RKO (cell line): Measurements from ENCODE around the gene FA2H.
A peak's percentile ranks its signal among the peaks of the same experiment; 100 is the strongest.
"Not testable (repeated sequence)": the region's sequence is repeated elsewhere in the genome, so short reads cannot be mapped to it uniquely, and the experiment has no call there.

Experiments used
- DNase-seq: peaks from one replicate; pipeline ENCODE4 v3.0.0-alpha.2; 2016; ENCODE audit warnings: low spot score

The FA2H gene

DNA sequence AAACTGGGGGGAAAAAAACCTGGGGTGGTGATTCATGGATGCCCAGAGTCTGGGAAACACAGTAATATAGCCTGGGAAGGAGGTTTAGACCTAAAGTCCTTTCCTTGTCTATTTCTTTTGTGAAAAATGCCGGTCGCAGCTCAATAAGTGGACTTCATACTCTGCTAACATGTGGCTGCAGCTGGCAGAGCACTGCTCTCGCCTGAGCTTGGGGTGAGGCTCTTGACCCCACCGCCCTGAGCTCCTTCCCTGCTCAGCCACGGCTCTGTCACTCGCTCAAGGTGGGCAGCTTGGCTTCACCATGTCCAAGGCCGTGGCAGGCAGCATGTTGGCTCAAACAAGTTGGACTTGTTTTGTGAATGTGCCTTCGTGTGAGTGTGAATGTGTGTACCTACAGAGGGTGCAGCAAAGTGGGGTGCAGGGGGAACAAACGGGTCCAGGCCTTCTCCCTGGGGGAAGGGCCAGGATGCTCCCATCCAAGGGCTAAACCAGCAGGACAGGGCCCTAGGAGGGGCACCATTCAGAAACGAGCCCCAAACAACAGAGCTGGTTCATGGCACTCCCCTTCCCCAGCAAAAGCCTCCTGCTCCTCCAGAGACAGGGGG lies 4.9 kb downstream of the FA2H start:
- DNase-seq, result no peak

DNA sequence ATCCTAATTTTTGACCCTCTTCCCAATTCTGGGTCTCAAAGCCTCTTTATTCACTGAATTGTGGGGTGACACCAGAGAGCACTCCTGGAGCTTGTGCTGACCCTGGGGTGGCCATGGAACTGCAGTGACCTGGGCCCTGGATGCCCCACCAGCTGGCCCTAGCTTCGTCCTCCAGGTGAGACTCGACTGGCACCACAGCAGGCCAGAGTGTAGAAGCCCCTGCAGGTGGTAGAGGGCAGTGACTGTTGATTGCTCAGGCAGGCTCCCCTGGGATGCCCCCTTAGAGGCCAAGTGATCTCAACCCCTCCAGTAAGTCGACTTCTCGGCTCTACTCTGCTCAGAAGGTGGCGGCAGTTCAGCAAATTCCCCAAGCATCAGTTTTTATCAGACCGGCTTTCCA lies 6.4 kb downstream of the FA2H start:
- DNase-seq, result no peak

DNA sequence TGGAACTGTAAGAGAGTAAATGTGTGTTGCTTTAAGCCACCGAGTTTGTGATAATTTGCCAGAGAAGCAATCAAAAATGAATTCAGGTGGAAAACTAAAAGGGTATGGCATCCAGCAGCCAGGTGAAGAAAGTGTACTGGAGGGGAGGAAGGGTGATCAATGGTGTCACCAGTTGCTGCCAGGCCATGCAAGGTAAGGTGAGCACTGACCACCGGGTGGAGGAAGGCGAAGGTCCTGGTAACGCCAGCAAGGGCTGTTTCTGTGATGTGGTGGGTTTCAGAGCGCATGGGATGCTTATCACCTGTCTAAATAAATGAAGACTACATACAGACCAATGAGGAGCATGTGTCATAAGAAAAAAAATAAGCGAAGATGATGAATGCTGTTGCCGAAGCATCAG lies 6.9 kb downstream of the FA2H start:
- no peak for DNase-seq

DNA sequence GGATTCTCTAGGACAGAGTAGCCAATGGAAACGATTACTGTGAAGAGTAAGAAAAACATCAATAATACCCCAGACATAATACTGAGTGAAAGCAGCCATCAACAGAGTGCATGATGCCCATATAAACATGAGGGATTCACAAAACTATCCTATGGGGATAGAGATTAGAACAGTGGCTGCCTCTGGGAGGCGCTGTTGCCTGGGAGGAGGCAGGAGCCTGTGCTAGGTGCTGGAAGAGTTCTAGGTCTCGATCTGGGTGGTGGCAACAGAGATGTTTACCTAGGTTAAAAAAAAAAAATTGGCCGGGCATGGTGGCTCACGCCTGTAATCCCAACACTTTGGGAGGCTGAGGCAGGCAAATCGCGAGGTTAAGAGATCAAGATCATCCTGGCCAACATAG lies 7.9 kb downstream of the FA2H start:
- no peak for DNase-seq

DNA sequence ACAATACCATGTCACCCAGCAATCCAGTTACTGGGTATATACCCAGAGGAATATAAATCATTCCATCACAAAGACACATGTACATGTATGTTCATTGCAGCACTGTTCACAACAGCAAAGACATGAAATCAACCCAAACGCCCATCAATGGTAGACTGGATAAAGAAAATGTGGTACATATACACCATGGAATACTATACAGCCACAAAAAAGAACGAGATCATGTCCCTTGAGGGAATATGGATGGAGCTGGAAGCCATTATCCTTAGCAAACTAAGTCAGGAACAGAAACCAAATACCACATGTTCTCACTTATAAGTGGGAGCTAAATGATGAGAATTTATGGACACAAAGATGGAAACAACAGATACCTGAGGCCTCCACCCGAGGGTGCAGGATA lies 10.4 kb downstream of the FA2H start:
- DNase-seq, result not testable (repeated sequence)

DNA sequence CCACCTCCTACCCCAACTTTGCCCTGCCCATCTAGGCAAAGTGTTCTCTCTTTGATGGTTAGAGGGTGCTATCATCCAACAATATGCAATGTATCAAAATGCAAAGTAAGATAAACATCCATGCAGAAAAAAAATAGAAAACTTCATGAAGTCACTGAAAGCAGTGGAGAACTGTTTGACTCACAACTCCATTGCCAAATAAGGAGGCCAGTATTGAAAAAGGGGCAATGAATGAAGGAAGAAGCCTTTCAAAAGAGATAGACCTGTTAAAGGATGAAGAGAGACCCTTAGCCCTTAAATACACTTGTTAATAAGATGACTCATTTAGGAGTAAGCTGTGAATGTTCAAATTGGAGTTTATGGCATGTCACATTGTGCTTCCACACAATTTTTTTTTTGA lies 13.0 kb downstream of the FA2H start:
- no peak for DNase-seq

DNA sequence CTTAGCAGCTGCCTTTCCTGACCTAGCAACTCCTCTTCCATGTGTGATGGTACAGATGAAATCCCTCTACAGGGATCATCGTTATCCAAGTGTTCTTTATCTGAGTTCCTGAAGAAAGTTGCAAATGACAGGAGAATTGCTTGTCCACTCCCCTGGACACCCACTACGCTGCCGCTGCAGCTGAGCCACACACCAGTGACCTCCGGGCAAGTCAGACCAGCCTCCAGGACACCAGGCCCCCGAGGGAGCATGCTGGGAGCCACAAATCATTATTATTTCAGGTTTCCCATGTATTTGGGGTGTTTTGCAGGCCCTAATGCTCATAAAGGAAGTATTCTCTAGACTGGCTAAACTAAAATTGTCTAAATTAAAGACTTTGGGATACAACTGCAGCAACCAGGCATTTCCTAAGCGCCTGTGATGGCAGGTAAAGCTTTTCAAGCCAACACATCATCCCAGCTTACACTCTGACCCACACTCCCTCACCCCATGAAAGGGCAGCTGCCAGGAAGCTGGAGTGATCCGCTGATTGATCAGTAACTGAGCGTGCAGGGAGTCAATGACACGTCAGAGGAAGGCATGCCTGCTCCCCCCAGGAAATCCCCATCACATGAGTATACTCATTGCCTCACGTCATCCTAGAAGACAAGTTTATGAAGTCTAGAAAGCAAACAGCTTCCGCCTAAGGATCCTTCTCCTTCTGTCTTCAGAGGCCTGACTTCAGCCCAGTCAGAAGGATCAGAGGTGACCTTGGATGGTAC lies 14.4 kb downstream of the FA2H start:
- peak; percentile 87 for DNase-seq

DNA sequence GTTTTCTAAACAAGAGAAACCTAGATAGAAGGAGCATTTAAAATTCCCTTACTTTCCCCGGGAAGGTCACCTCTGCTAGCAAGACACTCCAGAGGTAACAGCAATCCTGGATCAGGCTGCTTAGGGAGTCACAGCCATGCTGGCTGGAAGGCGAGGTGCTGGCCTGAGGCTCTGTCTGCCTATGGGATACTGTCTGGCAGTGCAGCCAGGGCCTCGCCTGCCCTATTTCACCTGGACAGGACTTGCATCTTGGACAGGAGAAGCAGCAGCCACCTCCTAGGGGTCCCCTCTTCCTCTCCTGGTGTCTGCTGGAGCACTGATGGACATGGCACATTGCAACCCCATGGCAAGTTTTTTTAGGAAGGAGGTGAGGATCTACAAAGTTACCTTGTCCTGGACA lies 15.1 kb downstream of the FA2H start:
- no peak for DNase-seq

DNA sequence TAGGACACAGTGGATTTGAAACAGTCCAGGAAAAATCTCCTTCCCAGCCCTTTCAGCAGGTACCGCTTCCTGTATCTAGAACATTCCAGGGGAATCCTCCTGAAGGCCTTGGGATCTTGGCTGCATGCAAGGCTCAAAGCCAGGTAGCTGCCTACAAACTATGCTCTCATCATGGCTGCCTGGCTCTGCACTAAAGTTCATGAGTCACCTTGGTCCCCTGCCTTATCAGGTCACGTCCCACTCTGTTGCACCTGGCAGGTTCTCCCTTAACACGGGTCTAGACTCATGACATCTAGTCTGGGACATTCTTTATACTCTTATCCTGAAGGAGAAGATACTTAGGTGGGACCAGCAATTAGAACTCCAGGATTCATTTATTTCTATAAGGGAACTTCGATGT lies 15.8 kb downstream of the FA2H start:
- no peak for DNase-seq

DNA sequence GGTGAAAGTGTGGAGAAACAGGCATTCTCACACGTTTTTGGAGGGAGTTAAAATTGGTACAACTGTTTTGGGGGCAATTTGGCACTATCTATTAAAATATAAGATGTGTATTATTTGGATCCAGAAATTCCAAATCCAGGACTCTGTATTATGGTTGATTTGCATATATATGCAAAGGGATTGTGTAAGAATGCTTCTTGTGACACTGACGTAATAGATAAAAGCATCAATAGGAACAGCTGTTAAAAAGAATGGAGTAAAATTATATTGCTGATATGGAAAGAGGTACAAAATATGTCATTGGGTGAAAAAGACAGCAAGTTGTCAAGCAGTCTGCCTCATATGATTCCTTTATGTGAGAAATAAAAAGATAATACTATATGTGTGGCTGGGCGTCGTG lies 17.3 kb downstream of the FA2H start:
- DNase-seq, result no peak

DNA sequence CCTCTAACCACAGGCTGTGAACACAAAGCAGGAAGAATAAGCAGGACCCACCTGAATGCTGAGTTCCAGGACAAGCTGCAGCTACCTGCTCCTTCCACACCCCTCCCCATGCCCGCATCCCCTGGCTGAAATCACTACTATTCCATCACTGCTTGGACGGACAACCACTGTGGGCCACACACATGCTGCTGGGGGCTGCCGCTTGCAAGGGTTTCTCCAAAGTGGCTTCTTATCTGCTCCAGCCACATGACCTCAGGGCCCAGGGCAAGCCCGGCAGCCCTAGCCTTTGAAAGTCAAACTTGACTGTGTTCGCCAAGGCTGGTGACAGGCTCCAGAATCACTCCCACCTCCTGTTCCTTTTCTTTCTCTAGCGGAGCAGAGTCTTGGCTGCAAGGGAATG lies 18.4 kb downstream of the FA2H start:
- DNase-seq, result no peak

DNA sequence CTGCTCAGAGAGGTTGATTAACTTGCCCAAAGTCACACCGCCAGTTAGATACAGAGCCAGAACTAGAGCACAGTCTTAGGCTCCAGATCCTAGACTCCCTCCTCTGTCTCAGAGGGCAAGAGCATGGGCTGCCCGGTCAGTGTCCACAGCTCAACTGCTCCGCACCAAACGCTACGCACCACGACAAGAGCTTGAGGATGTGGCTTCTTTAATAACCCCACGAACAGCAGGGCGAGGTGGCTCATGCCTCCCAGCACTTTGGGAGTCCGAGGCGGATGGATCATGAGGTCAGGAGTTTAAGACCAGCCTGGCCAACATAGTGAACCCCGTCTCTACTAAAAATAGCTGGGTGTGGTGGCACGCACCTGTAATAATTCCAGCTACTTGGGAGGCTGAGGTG lies 21.4 kb downstream of the FA2H start:
- no peak for DNase-seq

DNA sequence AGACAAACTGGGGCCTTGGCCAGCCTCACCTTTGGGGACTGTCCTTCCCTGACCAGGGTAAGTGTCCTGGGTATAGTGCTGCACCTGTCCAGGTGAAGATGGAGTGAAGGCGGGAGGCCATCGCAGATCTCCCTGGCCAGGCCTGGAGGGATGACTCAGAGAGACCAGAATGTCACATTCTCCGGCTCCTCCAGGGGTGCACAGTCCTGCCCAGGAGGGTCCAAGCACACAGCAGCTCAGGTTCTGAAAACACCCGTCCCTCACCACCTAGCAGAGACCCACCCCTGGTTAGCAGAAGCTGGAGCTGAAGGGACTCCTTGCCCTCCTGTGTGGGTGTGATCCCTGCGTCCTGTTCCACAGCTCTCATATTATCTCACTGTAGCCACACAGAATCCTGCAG lies 21.9 kb downstream of the FA2H start:
- no peak for DNase-seq

DNA sequence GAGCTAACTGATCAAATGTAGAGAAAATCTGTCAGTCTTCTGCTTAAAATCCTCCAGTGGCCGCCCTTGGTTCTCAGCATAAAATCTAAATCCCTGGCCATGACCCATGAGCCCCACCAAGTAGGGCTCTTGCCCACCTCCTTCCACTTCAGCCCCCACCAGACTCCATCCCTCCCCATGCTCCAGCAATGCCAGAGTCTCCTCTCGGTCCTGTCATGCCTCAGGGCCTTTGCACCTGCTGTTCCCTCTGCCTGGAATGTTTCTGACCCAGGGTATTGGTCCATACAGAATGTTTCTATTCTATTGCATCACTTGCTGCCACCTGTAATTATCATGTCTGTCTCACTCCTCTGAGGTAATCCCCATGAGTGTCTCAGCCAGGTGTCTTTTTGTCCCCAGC lies 22.4 kb downstream of the FA2H start:
- DNase-seq, result no peak

DNA sequence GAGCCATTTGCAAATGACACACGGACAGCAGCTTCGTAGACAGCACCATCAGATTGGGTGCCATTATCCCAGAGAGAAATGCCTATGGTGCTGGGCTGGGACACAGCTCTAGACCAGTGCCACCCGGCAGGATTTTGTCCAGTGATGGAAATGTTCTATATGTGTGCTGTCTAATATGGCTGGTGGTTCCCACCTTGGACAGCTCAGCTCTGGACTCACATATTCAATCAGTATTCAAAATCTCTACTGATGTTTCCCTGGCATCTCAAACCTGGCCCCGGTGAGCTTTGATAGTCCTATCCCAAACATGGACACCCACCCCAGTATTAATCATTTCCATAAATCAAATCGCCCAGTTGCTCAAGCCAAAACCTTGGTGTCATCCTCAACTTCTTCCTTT lies 23.0 kb downstream of the FA2H start:
- DNase-seq, result no peak

DNA sequence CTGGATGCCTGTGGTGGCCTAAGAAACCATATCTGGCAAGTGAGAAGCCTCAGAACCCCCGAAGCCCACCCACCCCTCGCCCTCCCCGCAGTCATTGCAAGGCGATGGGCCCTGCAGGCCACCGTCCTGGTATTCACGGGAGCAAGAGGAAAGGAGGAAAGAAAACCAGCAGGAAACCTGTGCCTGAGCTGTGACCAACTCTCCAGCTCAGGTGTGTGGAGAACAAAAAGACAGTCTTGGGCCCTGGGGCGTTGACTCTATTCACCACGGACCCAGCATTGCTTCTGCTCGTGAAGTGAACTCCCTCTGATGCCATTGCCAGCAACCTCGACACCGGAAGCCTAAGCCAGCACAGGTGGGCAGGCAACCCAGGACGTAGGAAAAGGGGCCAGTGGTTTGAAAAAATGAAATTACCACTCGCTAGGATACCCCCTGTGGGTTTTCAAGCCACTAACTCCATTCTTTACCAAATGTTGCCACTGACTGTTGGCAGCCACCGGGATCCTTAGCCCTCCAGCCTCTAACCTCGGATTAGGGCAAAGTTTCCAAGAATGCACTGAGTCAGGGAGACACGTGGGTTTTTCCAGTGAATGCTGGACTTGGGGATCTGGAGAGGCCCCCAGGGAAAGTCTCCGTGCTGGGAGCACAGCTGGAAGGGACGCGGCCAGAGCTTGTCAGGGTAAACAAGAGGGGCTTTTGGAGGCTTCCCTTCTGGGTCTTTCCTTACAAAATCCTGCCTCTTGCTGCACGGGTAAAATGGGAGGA lies 25.1 kb downstream of the FA2H start:
- no peak for DNase-seq

DNA sequence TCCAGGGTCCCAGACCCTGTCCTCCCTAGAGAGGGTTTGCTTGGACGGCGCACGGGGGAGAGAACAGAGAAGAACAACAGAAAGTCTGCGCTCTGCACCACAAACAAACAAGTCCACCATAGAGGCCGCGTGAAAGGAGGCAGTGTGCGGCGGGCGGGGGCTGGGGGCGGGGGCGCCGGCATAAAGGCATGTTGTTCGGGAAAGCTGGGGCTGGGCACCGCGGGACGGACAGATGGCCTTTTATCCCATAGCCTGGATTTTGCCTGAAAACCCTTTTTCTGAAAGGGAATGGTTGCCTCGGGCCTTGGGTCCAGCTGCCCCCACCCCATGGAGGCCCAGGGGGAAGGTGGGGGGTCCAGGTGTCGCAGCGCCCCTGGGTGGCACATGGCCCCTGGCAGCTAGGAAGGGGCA lies 26.0 kb downstream of the FA2H start:
- no peak for DNase-seq

DNA sequence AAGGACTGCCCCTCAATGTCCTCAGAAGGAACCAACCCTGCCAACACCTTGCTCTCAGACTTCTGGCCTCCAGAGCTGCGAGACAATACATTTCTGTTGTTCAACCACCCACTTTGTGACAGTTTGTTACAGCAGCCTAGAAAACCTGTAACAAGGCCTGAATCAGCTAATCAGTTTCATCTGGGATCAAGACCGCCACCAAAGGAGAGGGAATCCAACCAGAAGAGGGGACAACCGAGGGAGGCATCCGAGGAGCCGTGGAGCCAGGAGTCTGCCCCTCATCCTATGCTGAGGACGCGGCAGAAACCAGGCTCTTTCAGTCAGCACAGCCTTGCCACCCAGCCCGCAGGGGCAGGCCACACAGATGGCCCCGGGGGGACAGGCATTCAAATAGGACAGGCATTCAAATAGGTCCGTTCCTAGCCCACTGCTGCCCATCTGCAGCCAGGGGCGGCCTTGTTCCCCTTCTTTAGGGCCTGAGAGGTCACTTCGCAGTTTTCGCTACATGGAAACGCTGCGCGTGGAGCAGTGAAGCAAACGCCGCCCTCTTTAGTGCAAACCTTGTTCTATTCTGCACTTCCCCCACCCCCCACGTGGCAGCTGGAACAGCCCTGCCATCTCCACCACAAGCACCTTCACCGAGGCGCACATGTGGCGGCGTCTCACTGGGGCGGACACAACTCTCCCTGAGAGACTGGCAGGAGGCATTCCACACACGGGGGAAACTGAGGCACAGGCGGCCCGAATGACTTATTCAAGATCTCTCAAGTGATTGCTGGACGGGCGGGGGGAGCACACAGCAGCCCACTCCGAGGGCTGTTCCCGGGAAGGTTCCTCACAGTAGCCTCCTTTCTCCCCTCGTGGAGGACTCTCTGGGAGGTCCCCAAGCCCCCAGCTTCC lies 26.7 kb downstream of the FA2H start:
- DNase-seq, result no peak

DNA sequence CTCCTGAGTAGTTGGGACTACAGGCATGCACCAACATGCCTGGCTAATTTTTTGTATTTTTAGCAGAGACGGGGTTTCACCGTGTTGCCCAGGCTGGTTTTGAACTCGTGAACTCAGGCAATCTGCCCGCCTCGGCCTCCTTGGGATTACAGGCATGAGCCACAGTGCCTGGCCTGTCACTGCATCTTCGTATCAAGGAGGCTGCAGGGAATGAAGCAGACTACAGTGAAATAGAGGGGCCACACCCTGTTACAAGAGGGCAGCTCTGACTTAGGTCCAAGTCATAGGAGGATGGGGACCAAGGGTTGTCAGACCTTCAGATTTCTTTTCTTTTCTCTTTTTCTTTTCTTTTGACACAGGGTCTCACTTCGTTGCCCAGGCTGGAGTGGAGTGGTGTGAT lies 28.7 kb downstream of the FA2H start:
- DNase-seq, result no peak

DNA sequence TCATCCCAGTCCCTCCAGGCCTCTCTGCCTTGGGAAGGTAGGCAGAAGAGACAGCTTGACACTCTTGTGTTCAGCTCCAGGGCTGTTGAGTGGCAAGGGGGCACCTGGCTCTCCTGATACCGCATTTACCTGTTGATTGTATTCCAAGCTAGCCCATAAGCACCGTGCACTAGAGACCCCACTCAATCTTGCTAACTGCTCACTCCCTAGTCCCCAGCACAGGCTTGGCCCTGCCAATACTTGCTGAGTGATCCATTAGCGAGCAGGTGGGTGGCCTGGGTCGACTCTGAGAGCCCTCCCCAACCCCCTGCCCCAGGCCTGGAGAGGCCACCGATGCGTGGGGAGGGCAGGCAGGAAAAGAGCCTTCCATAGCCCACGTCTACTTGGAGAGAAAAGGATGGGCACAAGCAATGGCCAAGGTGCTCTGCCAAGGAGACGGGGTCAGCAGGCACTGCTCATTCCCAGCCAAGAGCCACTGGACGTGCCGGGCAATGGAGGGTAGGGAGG lies 29.5 kb downstream of the FA2H start:
- DNase-seq, result no peak

DNA sequence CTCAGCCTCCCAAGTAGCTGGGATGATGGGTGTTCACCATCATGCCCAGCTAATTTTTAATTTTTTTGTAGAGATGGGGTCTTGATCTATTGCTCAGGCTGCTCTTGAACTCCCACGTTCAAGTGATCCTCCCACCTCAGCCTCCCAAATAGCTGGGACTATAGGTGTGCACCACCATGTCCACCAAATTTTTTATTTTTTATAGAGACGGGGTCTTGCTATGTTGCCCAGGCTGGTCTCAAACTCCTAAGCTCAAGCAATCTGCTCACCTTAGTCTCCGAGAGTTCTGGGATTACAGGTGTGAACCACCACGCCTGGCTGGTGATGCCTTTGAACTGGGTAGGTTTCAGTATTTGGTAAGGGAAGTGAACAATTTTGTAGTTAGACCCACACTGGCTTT lies 30.1 kb downstream of the FA2H start:
- no peak for DNase-seq

DNA sequence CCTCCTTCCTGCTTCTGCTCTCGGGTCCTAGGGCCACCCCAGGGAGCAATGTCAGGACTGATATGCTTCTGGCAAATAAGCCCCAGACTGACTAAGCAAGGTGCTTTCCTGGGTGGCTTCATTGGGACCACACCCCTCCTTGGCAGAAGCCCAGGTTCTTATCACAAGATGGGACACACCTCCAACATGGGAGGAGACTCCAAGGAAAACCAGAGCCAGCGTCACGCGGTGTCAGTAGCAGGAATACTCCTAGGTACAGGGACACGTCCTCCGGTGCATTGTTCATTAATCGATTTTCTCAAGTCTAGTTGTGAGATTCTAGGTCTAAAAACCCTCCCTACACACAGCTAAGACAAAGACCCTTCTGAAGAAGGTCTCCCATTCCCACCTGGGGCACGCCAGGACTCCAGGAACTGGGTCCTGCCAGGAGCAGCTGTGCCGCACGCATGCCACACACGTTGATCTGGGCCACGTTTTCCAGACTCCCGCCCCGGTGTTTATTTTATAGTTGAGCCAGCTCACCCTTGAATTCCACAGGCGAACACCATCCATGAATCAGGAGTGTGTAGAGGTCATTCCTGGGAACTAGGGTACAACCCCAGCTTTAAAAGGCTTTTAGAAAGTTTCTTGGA lies 30.8 kb downstream of the FA2H start:
- no peak for DNase-seq
